Neural cell (in vitro differentiated cells): ENCODE measurements around the gene AKIRIN2. TPM values are rescaled to one million over a fixed set of nuclear protein-coding genes. Genes with fewer than 3 reads are reported as not detected.

Experiments
- H2AFZ ChIP-seq: fragments of 200-600, 300-800 bp; sonication (generic), shearing (Covaris generic); 2 replicates; pipeline ENCODE4 v1.6.0; 2014; ENCODE audit warnings: low read depth, mild to moderate bottlenecking, antibody characterized with exemption, low read length, moderate library complexity
- H3F3A ChIP-seq: fragments of 200-600 bp; shearing (Covaris generic); 2 replicates; pipeline ENCODE4 v1.6.1; 2016; ENCODE audit warnings: mild to moderate bottlenecking, moderate library complexity, mixed read lengths, antibody characterized with exemption, low read length; ENCODE audit not compliant: insufficient read depth, poor library complexity, severe bottlenecking
- H3K27ac ChIP-seq: fragments of 200-600, 300-800 bp; sonication (generic), shearing (Covaris generic); 2 replicates; pipeline ENCODE4 v1.5.1; 2014; ENCODE audit warnings: mild to moderate bottlenecking, low read length, moderate library complexity
- H3K27me3 ChIP-seq: fragments of 300-800, 200-600 bp; sonication (generic), shearing (Covaris generic); 2 replicates; pipeline ENCODE4 v1.6.0; 2014; ENCODE audit warnings: mild to moderate bottlenecking, low read depth, low read length, moderate library complexity; ENCODE audit not compliant: insufficient read depth
- H3K36me3 ChIP-seq: fragments of 300-800, 200-600 bp; sonication (generic), shearing (Covaris generic); 2 replicates; pipeline ENCODE4 v1.5.1; 2014; ENCODE audit warnings: mild to moderate bottlenecking, antibody characterized with exemption, low read length, moderate library complexity; ENCODE audit not compliant: insufficient read depth
- H3K4me2 ChIP-seq: fragments of 300-800, 200-600 bp; sonication (generic), shearing (Covaris generic); 2 replicates; pipeline ENCODE4 v1.6.0; 2014; ENCODE audit warnings: mild to moderate bottlenecking, low read length
- H3K4me3 ChIP-seq: fragments of 300-800, 200-600 bp; sonication (generic), shearing (Covaris generic); 2 replicates; pipeline ENCODE4 v1.5.1; 2014; ENCODE audit warnings: mild to moderate bottlenecking, low read length, moderate library complexity
- H3K79me2 ChIP-seq: fragments of 200-600 bp; shearing (Covaris generic); replicated peaks from 2 replicates; pipeline ENCODE4 v1.6.0; 2014; ENCODE audit warnings: mild to moderate bottlenecking, low read length, moderate library complexity; ENCODE audit not compliant: insufficient read depth
- H3K9ac ChIP-seq: fragments of 300-800, 200-600 bp; sonication (generic), shearing (Covaris generic); 2 replicates; pipeline ENCODE4 v1.6.1; 2016; ENCODE audit warnings: mild to moderate bottlenecking, low read length, mixed read lengths
- H3K9me2 ChIP-seq: fragments of 200-600 bp; shearing (Covaris generic); 2 replicates; pipeline ENCODE4 v1.6.1; 2016; ENCODE audit warnings: mild to moderate bottlenecking, low read length, mixed read lengths; ENCODE audit not compliant: insufficient read depth
- H3K9me3 ChIP-seq: fragments of 200-600, 300-800 bp; sonication (generic), shearing (Covaris generic); 2 replicates; pipeline ENCODE4 v1.6.1; 2016; ENCODE audit warnings: mild to moderate bottlenecking, mixed run types, low read length, moderate library complexity, mixed read lengths
- H4K20me1 ChIP-seq: fragments of 200-600 bp; shearing (Covaris generic); 2 replicates; pipeline ENCODE4 v1.6.1; 2016; ENCODE audit warnings: mild to moderate bottlenecking, mixed run types; ENCODE audit not compliant: insufficient read depth
- CTCF ChIP-seq: fragments of 450-650 bp; IDR thresholded peaks from 2 replicates; pipeline ENCODE4 v1.5.1; 2014; ENCODE audit warnings: antibody characterized with exemption, mild to moderate bottlenecking, moderate library complexity; ENCODE audit not compliant: poor library complexity, severe bottlenecking
- EP300 ChIP-seq: fragments of 450-650 bp; conservative IDR thresholded peaks from 2 replicates; pipeline ENCODE4 v1.6.1; 2014; ENCODE audit warnings: antibody characterized with exemption, mild to moderate bottlenecking, moderate library complexity; ENCODE audit not compliant: poor library complexity, severe bottlenecking
- EZH2 ChIP-seq: fragments of 200-600, 300-800 bp; shearing (Covaris generic), sonication (generic); IDR thresholded peaks from 2 replicates; pipeline ENCODE4 v1.6.1; 2014; ENCODE audit warnings: antibody characterized with exemption, low read length, borderline replicate concordance, mild to moderate bottlenecking; ENCODE audit not compliant: insufficient read depth, poor library complexity, severe bottlenecking
- MXI1 ChIP-seq: fragments of 450-650 bp; conservative IDR thresholded peaks from 2 replicates; pipeline ENCODE4 v1.6.1; 2014; ENCODE audit warnings: antibody characterized with exemption, mild to moderate bottlenecking; ENCODE audit not compliant: poor library complexity, severe bottlenecking
- POLR2AphosphoS5 ChIP-seq: IDR thresholded peaks from 2 replicates; pipeline ENCODE4 v1.6.1; 2012
- RAD21 ChIP-seq: fragments of 450-650 bp; conservative IDR thresholded peaks from 2 replicates; pipeline ENCODE4 v1.6.1; 2014; ENCODE audit warnings: antibody characterized with exemption, mild to moderate bottlenecking, moderate library complexity
- REST ChIP-seq: IDR thresholded peaks from 2 replicates; pipeline ENCODE4 v1.6.1; 2012; ENCODE audit warnings: borderline replicate concordance
- SMC3 ChIP-seq: fragments of 450-650 bp; conservative IDR thresholded peaks from 2 replicates; pipeline ENCODE4 v1.6.1; 2014; ENCODE audit warnings: antibody characterized with exemption, mild to moderate bottlenecking, moderate library complexity; ENCODE audit not compliant: poor library complexity
- TAF1 ChIP-seq: IDR thresholded peaks from 2 replicates; pipeline ENCODE4 v1.6.1; 2012; ENCODE audit warnings: low read depth
- polyA plus RNA-seq: library from polyadenylated mRNA; depleted of rRNA; stranded (reverse); fragments of >200 nt; gene quantifications from 2 replicates; pipeline ENCODE4 v1.2.3, GENCODE V29; 2014

Gene AKIRIN2
- polyA plus RNA-seq, 1 donor from 2014 or later, result 82.8 TPM

- H3K79me2 ChIP-seq, result no peaks in the 10 kb centered on the region
- H2AFZ ChIP-seq, result no peak overlapping the region
- H4K20me1 ChIP-seq, result no peaks in the 10 kb centered on the region
- H3K4me2 ChIP-seq, result no peak overlapping the region
- H3K9ac ChIP-seq, result no peak overlapping the region
- TF ChIP-seq POLR2AphosphoS5 (no peak), EP300 (no peak), TAF1 (no peak), SMC3 (no peak), CTCF (no peak), RAD21 (no peak), EZH2 (no peak), MXI1 (no peak), REST (no peak)
- no peak overlapping the region for H3K27ac ChIP-seq
- H3F3A ChIP-seq, result no peaks in the 10 kb centered on the region
- no peaks in the 10 kb centered on the region for H3K9me2 ChIP-seq
- H3K36me3 ChIP-seq, result peaks cover 9% of the 10 kb centered on the region
- H3K4me3 ChIP-seq, result no peak overlapping the region
- no peaks in the 10 kb centered on the region for H3K27me3 ChIP-seq
- H3K9me3 ChIP-seq, result no peaks in the 10 kb centered on the region
Observed at GRCh38 chr6:87641065-87641692, 60.9 kb downstream of the AKIRIN2 start.

GRCh38 chr6:87639373-87639772 lies 62.7 kb downstream of the AKIRIN2 start:
- Histone ChIP-seq H3K79me2 (no peaks in the 10 kb centered on the region), H3K27ac (no peak overlapping the region), H3F3A (no peaks in the 10 kb centered on the region), H3K9me3 (no peaks in the 10 kb centered on the region), H3K36me3 (peaks cover 9% of the 10 kb centered on the region), H3K9me2 (no peaks in the 10 kb centered on the region), H3K9ac (no peak overlapping the region), H3K4me3 (no peak overlapping the region), H3K27me3 (no peaks in the 10 kb centered on the region), H4K20me1 (no peaks in the 10 kb centered on the region), H2AFZ (no peak overlapping the region), H3K4me2 (no peak overlapping the region)
- TF ChIP-seq REST (no peak), CTCF (no peak), SMC3 (no peak), MXI1 (no peak), EZH2 (no peak), TAF1 (no peak), RAD21 (no peak), EP300 (no peak), POLR2AphosphoS5 (no peak)
